HG02763 (cell line): ENCODE results near the gene SPATA12.

Source experiments
- ATAC-seq: cut with Tn5 transposase; IDR thresholded peaks from one replicate; pipeline ENCODE4 v1.9.1; 2021; ENCODE audit warnings: mild to moderate bottlenecking, moderate library complexity; ENCODE audit not compliant: unreplicated experiment

SPATA12 gene

GRCh38 chr3:57060089-57060821 lies at the start of gene SPATA12:
Gene SPATA12, plus strand, starts transcription at chr3:57060664. Its CDS starts 13,031 bp downstream, at chr3:57073695.
- ATAC-seq: no peak

- no peak for ATAC-seq
Observed at GRCh38 chr3:57011022-57011421, 49.4 kb upstream of the SPATA12 start.

GRCh38 chr3:57012847-57013246 lies 47.6 kb upstream of the SPATA12 start:
- no peak for ATAC-seq

- no peak for ATAC-seq
Observed at GRCh38 chr3:57015350-57015729, 45.1 kb upstream of the SPATA12 start.

- no peak for ATAC-seq
Observed at GRCh38 chr3:57015912-57016311, 44.6 kb upstream of the SPATA12 start.

GRCh38 chr3:57017459-57017845 lies 43.0 kb upstream of the SPATA12 start:
- ATAC-seq: no peak

- ATAC-seq: no peak
Observed at GRCh38 chr3:57018246-57018645, 42.2 kb upstream of the SPATA12 start.

- ATAC-seq: no peak
Observed at GRCh38 chr3:57019057-57019456, 41.4 kb upstream of the SPATA12 start.

GRCh38 chr3:57025237-57025636 lies 35.2 kb upstream of the SPATA12 start:
- no peak for ATAC-seq

- no peak for ATAC-seq
Observed at GRCh38 chr3:57026944-57027343, 33.5 kb upstream of the SPATA12 start.

GRCh38 chr3:57029383-57029782 lies 31.1 kb upstream of the SPATA12 start:
- ATAC-seq: no peak

GRCh38 chr3:57029924-57030323 lies 30.5 kb upstream of the SPATA12 start:
- ATAC-seq: no peak

- ATAC-seq: no peak
Observed at GRCh38 chr3:57030721-57031120, 29.7 kb upstream of the SPATA12 start.

GRCh38 chr3:57031631-57032541 lies 28.6 kb upstream of the SPATA12 start:
- ATAC-seq: no peak

GRCh38 chr3:57036952-57037351 lies 23.5 kb upstream of the SPATA12 start:
- ATAC-seq: no peak

GRCh38 chr3:57038466-57039164 lies 21.8 kb upstream of the SPATA12 start:
- no peak for ATAC-seq

GRCh38 chr3:57041674-57042073 lies 18.8 kb upstream of the SPATA12 start:
- no peak for ATAC-seq

- ATAC-seq: no peak
Observed at GRCh38 chr3:57043518-57043917, 16.9 kb upstream of the SPATA12 start.

GRCh38 chr3:57046101-57046765 lies 14.2 kb upstream of the SPATA12 start:
- no peak for ATAC-seq

GRCh38 chr3:57048052-57048671 lies 12.3 kb upstream of the SPATA12 start:
- no peak for ATAC-seq
